Astrocyte (in vitro differentiated cells and primary cell): Measurements from ENCODE around the gene C12orf56. TPM values are rescaled to one million over a fixed set of nuclear protein-coding genes. Genes with fewer than 3 reads are reported as not detected.

Source experiments
- DNase-seq: peaks from one replicate; pipeline ENCODE4 v3.0.0-alpha.2; 2010; ENCODE audit warnings: low read depth
- FAIRE-seq: peaks from 2 replicates; lab custom pipeline; 2011; peaks lifted over from hg19 to GRCh38; lab: Jason Lieb, UNC
- H2AFZ ChIP-seq: 2 replicates; pipeline ENCODE4 v1.6.0; 2012; ENCODE audit warnings: low read depth, low read length, inconsistent platforms
- H3K27ac ChIP-seq: 2 replicates; pipeline ENCODE4 v1.5.1; 2011; ENCODE audit warnings: low read depth, low read length, inconsistent platforms
- H3K27me3 ChIP-seq: 2 replicates; pipeline ENCODE4 v1.6.0; 2011; ENCODE audit warnings: low read length, inconsistent platforms; ENCODE audit not compliant: insufficient read depth
- H3K36me3 ChIP-seq: 2 replicates; pipeline ENCODE4 v1.5.1; 2011; ENCODE audit warnings: low read length, inconsistent platforms; ENCODE audit not compliant: insufficient read depth
- H3K4me1 ChIP-seq: 2 replicates; pipeline ENCODE4 v1.5.1; 2011; ENCODE audit warnings: low read length, inconsistent platforms; ENCODE audit not compliant: insufficient read depth
- H3K4me2 ChIP-seq: 2 replicates; pipeline ENCODE4 v1.6.0; 2012; ENCODE audit warnings: low read length, inconsistent platforms
- H3K4me3 ChIP-seq: 2 replicates; pipeline ENCODE4 v1.5.1; 2011; ENCODE audit warnings: low read depth, mild to moderate bottlenecking, low read length, inconsistent platforms; ENCODE audit not compliant: insufficient read depth
- H3K79me2 ChIP-seq: 2 replicates; pipeline ENCODE4 v1.6.0; 2012; ENCODE audit warnings: mild to moderate bottlenecking, low read length, inconsistent platforms; ENCODE audit not compliant: insufficient read depth
- H3K9ac ChIP-seq: 2 replicates; pipeline ENCODE4 v1.6.0; 2012; ENCODE audit warnings: mild to moderate bottlenecking, low read length, inconsistent platforms
- H3K9me3 ChIP-seq: 2 replicates; pipeline ENCODE4 v1.5.1; 2012; ENCODE audit warnings: low read depth, mild to moderate bottlenecking, low read length, inconsistent platforms; ENCODE audit not compliant: insufficient read depth
- H4K20me1 ChIP-seq: 2 replicates; pipeline ENCODE4 v1.6.0; 2012; ENCODE audit warnings: low read length, inconsistent platforms; ENCODE audit not compliant: insufficient read depth
- H3K27ac Mint-ChIP-seq: one replicate; pipeline ENCODE4 v1.8.0; 2021; ENCODE audit warnings: mild to moderate bottlenecking, mixed read lengths; ENCODE audit not compliant: unreplicated experiment
- H3K27me3 Mint-ChIP-seq: one replicate; pipeline ENCODE4 v1.8.0; 2021; ENCODE audit warnings: low read depth, mixed read lengths; ENCODE audit not compliant: unreplicated experiment
- H3K36me3 Mint-ChIP-seq: one replicate; pipeline ENCODE4 v1.8.0; 2021; ENCODE audit warnings: low read depth, mixed read lengths; ENCODE audit not compliant: unreplicated experiment
- H3K4me1 Mint-ChIP-seq: one replicate; pipeline ENCODE4 v1.8.0; 2021; ENCODE audit warnings: low read depth, mixed read lengths; ENCODE audit not compliant: unreplicated experiment
- H3K4me3 Mint-ChIP-seq: one replicate; pipeline ENCODE4 v1.8.0; 2021; ENCODE audit warnings: mild to moderate bottlenecking, moderate library complexity, mixed read lengths; ENCODE audit not compliant: unreplicated experiment
- H3K9me3 Mint-ChIP-seq: one replicate; pipeline ENCODE4 v1.8.0; 2021; ENCODE audit warnings: mild to moderate bottlenecking, mixed read lengths; ENCODE audit not compliant: unreplicated experiment
- EZH2 ChIP-seq: IDR thresholded peaks from 2 replicates; pipeline ENCODE4 v1.6.1; 2012; ENCODE audit warnings: mild to moderate bottlenecking, low read length, inconsistent platforms; ENCODE audit not compliant: insufficient read depth
- total RNA-seq: library from RNA; stranded (reverse); gene quantifications from 2 replicates; pipeline ENCODE4 v1.2.1, GENCODE V29; 2021
- TF ChIP-seq, protein P1 (sequence below): IDR thresholded peaks from 2 replicates; pipeline ENCODE4 v1.5.1; 2011; ENCODE audit warnings: low read depth, mild to moderate bottlenecking, inconsistent platforms, low read length, moderate library complexity; ENCODE audit not compliant: insufficient read depth

C12orf56 gene
- total RNA-seq, 1 donor from 2014 or later: not detected

DNA sequence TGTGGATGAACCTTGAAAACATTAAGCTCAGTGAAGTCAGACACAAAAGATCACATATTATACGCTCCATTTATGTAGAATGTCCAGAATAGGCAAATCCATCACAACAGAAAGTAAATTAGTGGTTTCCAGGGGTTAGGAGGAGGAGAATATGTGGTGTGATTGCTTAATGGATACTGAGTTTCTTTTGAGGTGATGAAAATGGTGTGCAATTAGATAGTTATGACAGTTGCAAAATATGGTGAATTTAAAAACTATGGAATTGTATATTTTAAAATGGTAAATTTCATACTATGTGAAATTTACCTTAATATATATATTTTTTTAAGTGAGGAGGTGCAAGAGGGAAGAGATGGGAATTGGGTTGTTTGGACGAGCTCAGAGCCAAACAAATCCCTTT lies 122.1 kb downstream of the C12orf56 start:
- no peaks in the 10 kb centered on the region for H3K36me3 Mint-ChIP-seq
- no peak for FAIRE-seq

DNA sequence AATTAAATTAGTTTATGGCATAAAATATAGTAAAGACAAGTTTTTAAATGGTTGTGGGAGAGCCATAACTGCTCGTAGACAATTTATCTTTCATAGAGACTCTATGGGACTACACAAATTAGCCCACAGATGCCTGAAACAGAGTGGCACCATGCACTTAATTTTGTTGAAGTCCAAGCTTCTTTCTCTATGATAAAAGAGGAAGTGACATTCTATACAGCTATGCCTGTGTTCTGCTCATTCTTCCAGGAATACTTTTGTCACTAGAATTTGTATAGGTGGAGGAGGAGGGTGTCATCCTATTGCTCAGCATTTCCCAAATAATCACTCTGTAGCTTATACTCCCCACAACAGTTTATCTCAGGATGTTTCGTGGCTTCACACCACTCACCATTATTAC lies 124.7 kb downstream of the C12orf56 start:
- Mint-ChIP-seq H3K27me3 (peaks cover 5% of the 10 kb centered on the region), H3K9me3 (no peaks in the 10 kb centered on the region), H3K36me3 (no peaks in the 10 kb centered on the region), H3K4me3 (no peak overlapping the region), H3K4me1 (no peaks in the 10 kb centered on the region), H3K27ac (no peak overlapping the region)
- TF ChIP-seq EZH2: no peak
- TF ChIP-seq, protein P1, sequence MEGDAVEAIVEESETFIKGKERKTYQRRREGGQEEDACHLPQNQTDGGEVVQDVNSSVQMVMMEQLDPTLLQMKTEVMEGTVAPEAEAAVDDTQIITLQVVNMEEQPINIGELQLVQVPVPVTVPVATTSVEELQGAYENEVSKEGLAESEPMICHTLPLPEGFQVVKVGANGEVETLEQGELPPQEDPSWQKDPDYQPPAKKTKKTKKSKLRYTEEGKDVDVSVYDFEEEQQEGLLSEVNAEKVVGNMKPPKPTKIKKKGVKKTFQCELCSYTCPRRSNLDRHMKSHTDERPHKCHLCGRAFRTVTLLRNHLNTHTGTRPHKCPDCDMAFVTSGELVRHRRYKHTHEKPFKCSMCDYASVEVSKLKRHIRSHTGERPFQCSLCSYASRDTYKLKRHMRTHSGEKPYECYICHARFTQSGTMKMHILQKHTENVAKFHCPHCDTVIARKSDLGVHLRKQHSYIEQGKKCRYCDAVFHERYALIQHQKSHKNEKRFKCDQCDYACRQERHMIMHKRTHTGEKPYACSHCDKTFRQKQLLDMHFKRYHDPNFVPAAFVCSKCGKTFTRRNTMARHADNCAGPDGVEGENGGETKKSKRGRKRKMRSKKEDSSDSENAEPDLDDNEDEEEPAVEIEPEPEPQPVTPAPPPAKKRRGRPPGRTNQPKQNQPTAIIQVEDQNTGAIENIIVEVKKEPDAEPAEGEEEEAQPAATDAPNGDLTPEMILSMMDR: no peak
- Histone ChIP-seq H3K9me3 (no peaks in the 10 kb centered on the region), H3K27ac (no peak overlapping the region), H2AFZ (no peak overlapping the region), H4K20me1 (no peaks in the 10 kb centered on the region), H3K9ac (no peak overlapping the region), H3K4me1 (no peaks in the 10 kb centered on the region), H3K36me3 (no peaks in the 10 kb centered on the region), H3K4me3 (no peak overlapping the region), H3K79me2 (no peaks in the 10 kb centered on the region), H3K4me2 (no peak overlapping the region), H3K27me3 (no peaks in the 10 kb centered on the region)
- peak; percentile 5 for FAIRE-seq
- no peak for DNase-seq

More for the DNA sequence above, 122.1 kb downstream of the C12orf56 start:
- Mint-ChIP-seq H3K4me1 (no peaks in the 10 kb centered on the region), H3K27me3 (peaks cover 5% of the 10 kb centered on the region), H3K4me3 (no peak overlapping the region), H3K27ac (no peak overlapping the region), H3K9me3 (no peaks in the 10 kb centered on the region)
- Histone ChIP-seq H2AFZ (no peak overlapping the region), H3K79me2 (no peaks in the 10 kb centered on the region), H3K27me3 (no peaks in the 10 kb centered on the region), H3K4me2 (no peak overlapping the region), H3K27ac (no peak overlapping the region), H3K4me1 (no peaks in the 10 kb centered on the region), H3K9ac (no peak overlapping the region), H3K9me3 (no peaks in the 10 kb centered on the region), H4K20me1 (no peaks in the 10 kb centered on the region), H3K36me3 (no peaks in the 10 kb centered on the region), H3K4me3 (no peak overlapping the region)
- no peak for TF ChIP-seq EZH2
- TF ChIP-seq, protein P1: no peak
- DNase-seq: no peak

DNA sequence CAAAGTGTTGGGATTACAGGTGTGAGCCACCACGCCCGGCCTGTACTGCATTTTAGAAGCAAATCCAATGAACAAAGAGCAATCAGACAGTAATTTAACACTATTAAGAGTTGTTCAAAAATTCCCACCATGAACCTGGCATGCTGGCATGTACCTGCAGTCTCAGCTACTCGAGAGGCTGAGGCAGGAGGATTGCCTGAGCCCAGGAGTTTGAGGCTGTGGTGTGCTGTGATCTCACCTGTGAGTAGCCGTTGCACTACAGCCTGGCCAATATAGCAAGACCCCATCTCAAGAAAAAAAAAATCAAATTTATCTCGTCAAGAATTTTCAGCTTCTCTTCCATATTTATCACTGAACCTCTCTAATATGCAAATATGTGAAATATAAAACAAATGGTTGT lies 128.7 kb downstream of the C12orf56 start:
- no peak overlapping the region for H3K27ac Mint-ChIP-seq

More for the DNA sequence above, 128.7 kb downstream of the C12orf56 start:
- H3K36me3 Mint-ChIP-seq: no peaks in the 10 kb centered on the region
- TF ChIP-seq, protein P1: no peak
- TF ChIP-seq EZH2: no peak
- H3K4me3 Mint-ChIP-seq: no peak overlapping the region
- Histone ChIP-seq H3K27me3 (no peaks in the 10 kb centered on the region), H3K4me3 (no peak overlapping the region), H3K4me2 (no peak overlapping the region), H3K79me2 (no peaks in the 10 kb centered on the region), H3K36me3 (no peaks in the 10 kb centered on the region), H4K20me1 (no peaks in the 10 kb centered on the region), H3K9me3 (no peaks in the 10 kb centered on the region), H3K9ac (no peak overlapping the region), H2AFZ (no peak overlapping the region), H3K4me1 (no peaks in the 10 kb centered on the region), H3K27ac (no peak overlapping the region)
- FAIRE-seq: no peak
- H3K9me3 Mint-ChIP-seq: no peaks in the 10 kb centered on the region
- peaks cover 3% of the 10 kb centered on the region for H3K27me3 Mint-ChIP-seq
- DNase-seq: no peak
- no peaks in the 10 kb centered on the region for H3K4me1 Mint-ChIP-seq
